Measurements from ENCODE around the gene MAP6. TPM values are rescaled to one million over a fixed set of nuclear protein-coding genes. Genes with fewer than 3 reads are reported as not detected.

MAP6 gene
- total RNA-seq, 1 experiment from 2014 or later: not detected

- ChIA-PET POLR2A (no interaction called here), RAD21 (ENCODE audit: low non-redundant PET in 1 of 2, low total read pairs in 2 of 2, uncharacterized antibody in 2 of 2, unreplicated experiment in 2 of 2) (no interaction called here), CTCF (no interaction called here)
- Histone ChIP-seq H3K9ac (ENCODE audit: low read length) (no peak overlapping the region), H3K27me3 (ENCODE audit: insufficient read depth, low read length) (no peaks in the 10 kb centered on the region), H3K4me3 (replicated peaks in 1 of 2; ENCODE audit: low read depth in 1 of 2, low read length in 2 of 2) (no peak overlapping the region), H3K9me2 (ENCODE audit: insufficient read depth) (no peaks in the 10 kb centered on the region), H3K4me1 (ENCODE audit: control insufficient read depth in 1 of 2, insufficient read depth in 2 of 2, low read length in 2 of 2) (peaks cover 2 to 11% of the 10 kb centered on the region in 2 experiments; a peak in 2 of 4 replicates), H3K79me2 (ENCODE audit: insufficient read depth, low read length) (no peaks in the 10 kb centered on the region), H3K36me3 (ENCODE audit: control insufficient read depth in 1 of 2, insufficient read depth in 2 of 2, low read length in 2 of 2) (no peaks in the 10 kb centered on the region), H3K4me2 (ENCODE audit: low read length) (no peak overlapping the region), H3K9me3 (ENCODE audit: control insufficient read depth in 1 of 2, insufficient read depth in 1 of 2, low read depth in 1 of 2, low read length in 2 of 2) (no peaks in the 10 kb centered on the region), H3K27ac (ENCODE audit: low read depth, low read length) (no peak overlapping the region), H2AFZ (ENCODE audit: low read depth, low read length, poor library complexity, severe bottlenecking) (no peak overlapping the region), H4K20me1 (ENCODE audit: insufficient read depth) (no peaks in the 10 kb centered on the region)
- BruUV-seq (replicated peaks): no TSS peak
- TF ChIP-seq REST (IDR thresholded peaks at IDR 0.05; ENCODE audit: low read depth) (no peak), CBX3 (IDR thresholded peaks at IDR 0.05; ENCODE audit: low read depth) (no peak), TCF7L2 (IDR thresholded peaks at IDR 0.05; ENCODE audit: borderline replicate concordance, extremely low read depth, insufficient read depth, insufficient read length) (no peak), POLR2A (IDR thresholded peaks at IDR 0.05; ENCODE audit: borderline replicate concordance, extremely low read depth, insufficient read depth, insufficient read length) (no peak), CEBPB (IDR thresholded peaks at IDR 0.05; ENCODE audit: low read depth) (no peak), ATF3 (IDR thresholded peaks at IDR 0.05) (no peak), ZNF274 (IDR thresholded peaks at IDR 0.05; ENCODE audit: low read depth, low read length) (no peak), EGR1 (IDR thresholded peaks at IDR 0.05; ENCODE audit: low read depth) (no peak), SP1 (IDR thresholded peaks at IDR 0.05; ENCODE audit: low read depth) (no peak), YY1 (IDR thresholded peaks at IDR 0.05; ENCODE audit: extremely low read depth, insufficient replicate concordance, low read depth, low read length) (no peak)
- TF ChIP-seq, protein P1, sequence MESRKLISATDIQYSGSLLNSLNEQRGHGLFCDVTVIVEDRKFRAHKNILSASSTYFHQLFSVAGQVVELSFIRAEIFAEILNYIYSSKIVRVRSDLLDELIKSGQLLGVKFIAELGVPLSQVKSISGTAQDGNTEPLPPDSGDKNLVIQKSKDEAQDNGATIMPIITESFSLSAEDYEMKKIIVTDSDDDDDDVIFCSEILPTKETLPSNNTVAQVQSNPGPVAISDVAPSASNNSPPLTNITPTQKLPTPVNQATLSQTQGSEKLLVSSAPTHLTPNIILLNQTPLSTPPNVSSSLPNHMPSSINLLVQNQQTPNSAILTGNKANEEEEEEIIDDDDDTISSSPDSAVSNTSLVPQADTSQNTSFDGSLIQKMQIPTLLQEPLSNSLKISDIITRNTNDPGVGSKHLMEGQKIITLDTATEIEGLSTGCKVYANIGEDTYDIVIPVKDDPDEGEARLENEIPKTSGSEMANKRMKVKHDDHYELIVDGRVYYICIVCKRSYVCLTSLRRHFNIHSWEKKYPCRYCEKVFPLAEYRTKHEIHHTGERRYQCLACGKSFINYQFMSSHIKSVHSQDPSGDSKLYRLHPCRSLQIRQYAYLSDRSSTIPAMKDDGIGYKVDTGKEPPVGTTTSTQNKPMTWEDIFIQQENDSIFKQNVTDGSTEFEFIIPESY (IDR thresholded peaks at IDR 0.05; ENCODE audit: extremely low read depth, insufficient replicate concordance, low read length): no peak
- no peak for ATAC-seq
- intact Hi-C loops (cut with micrococcal nuclease): no loop called here
- DNase-seq (ENCODE audit: low read depth, low spot score): no peak
These were observed 34.9 kb upstream of the MAP6 start for GRCh38 chr11:75703695-75704237.
